ENCODE data around the gene CYS1.
A peak's percentile ranks its signal among the peaks of the same experiment; 100 is the strongest.

CYS1 gene

GRCh38 chr2:10071176-10071575, 9.0 kb downstream of the CYS1 start:
- DNase-seq, result no peak

- no peak for DNase-seq
Measured at GRCh38 chr2:10067881-10068280, 12.3 kb downstream of the CYS1 start.

DNA sequence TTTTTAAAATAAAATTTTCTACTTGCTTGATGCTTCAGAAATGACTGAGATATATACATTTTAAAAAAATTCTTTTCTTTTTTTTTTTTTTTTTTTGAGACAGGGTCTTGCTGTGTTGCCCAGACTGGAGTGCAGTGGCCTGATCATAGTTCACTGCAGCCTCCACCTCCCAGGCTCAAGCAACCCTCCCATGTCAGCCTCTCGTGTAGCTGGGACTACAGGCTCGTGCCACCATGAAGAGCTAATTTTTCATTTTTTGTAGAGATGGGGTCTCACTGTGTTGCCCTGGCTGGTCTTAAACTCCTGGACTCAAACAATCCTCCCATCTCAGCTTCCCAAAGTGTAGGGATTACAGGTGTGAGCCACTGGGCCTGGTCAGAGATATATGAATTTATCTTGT, 12.9 kb downstream of the CYS1 start:
- no peak for DNase-seq

- no peak for DNase-seq
Measured at GRCh38 chr2:10065773-10066055, 14.5 kb downstream of the CYS1 start.

- peak; percentile 41 for DNase-seq
Measured at GRCh38 chr2:10064932-10065772, 15.1 kb downstream of the CYS1 start.

- no peak for DNase-seq
Measured at GRCh38 chr2:10063566-10063965, 16.6 kb downstream of the CYS1 start.

GRCh38 chr2:10062931-10063365, 17.3 kb downstream of the CYS1 start:
- DNase-seq, result no peak

- no peak for DNase-seq
Measured at GRCh38 chr2:10061221-10061925, 18.8 kb downstream of the CYS1 start.

DNA sequence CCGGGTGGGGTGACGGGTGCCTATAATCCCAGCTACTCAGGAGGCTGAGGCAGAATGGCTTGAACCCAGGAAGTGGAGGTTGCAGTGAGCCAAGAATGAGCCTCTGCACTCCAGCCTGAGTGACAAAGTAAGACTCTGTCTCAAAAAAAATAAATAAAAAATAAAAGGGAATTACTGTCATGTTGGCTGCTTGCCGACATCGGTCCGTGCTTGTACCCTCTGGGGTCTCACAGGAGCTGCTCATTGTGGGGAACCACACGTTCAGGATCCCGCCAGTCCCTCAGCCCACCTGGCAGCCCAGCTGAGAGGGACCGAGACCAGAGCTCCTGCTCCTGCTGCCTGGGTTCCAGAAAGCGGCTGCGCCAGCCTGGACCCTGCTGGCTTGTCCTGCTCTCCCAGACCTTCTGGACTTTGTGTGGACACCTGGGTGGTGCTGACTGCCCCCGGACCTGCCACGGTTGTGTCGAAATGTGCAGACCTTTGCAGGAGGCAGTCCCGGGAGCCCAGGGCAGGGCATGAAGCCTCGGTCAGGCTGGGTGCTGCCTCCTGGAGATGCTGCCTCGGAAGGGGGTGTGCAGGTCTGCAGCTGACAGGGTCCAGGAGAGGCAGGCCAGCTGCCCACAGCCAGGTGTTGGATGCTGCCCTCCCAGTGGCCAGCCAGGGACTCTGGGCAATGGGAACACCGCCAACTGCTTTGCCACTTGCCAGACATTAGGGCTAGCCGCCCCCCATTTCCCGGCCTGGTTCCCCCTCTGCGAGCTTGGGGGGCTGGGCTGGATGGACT, 20.5 kb downstream of the CYS1 start:
- DNase-seq, result no peak

- no peak for DNase-seq
Measured at GRCh38 chr2:10059016-10059351, 21.2 kb downstream of the CYS1 start.

GRCh38 chr2:10058251-10059015, 21.8 kb downstream of the CYS1 start:
- DNase-seq, result no peak

GRCh38 chr2:10057231-10058107, 22.7 kb downstream of the CYS1 start:
- DNase-seq, result no peak

- DNase-seq, result no peak
Measured at GRCh38 chr2:10056439-10056838, 23.8 kb downstream of the CYS1 start.

DNA sequence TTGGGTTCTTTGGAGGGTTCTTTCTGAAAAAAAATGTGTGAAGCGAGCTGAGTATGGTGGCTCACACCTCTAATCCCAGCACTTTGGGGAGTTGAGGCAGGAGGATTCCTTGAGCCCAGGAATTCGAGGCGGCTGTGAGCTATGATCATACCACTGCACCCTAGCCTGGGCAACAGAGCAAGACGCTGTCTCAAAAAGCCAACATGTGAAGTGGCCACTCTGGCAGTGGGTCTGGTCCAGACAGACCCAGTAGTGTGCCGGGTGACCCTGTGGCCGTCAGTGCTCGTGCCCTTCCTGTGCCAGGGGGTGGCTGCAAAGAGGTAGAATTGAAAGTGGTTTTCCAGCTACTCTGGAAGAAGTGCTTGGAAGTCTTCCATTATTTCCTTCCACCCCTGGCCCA, 25.2 kb downstream of the CYS1 start:
- no peak for DNase-seq

DNA sequence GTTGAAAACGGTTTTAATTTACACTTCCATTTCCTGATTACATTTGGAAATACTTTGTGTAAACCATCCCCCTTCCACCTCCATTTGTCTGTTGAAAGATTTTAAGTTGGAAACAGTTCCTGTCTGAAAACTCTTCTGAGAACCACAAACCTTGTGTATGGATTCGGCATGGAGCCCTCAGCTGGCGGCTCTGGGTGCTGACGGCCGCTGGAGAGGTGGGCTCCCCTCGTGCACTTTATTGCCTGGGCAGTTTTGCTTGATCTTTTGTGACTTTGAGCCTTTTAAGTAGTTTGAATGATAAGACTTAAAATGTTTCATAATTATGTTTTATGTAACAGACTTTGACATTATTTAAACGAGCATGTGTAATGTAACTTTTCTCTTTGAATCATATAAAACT, 25.8 kb downstream of the CYS1 start:
- no peak for DNase-seq

- no peak for DNase-seq
Measured at GRCh38 chr2:10053351-10053750, 26.9 kb downstream of the CYS1 start.

GRCh38 chr2:10052216-10052615, 28.0 kb downstream of the CYS1 start:
- no peak for DNase-seq

GRCh38 chr2:10048501-10049171, 31.6 kb downstream of the CYS1 start:
- peak; percentile 2 for DNase-seq

GRCh38 chr2:10047616-10048500, 32.4 kb downstream of the CYS1 start:
- DNase-seq, result no peak

DNA sequence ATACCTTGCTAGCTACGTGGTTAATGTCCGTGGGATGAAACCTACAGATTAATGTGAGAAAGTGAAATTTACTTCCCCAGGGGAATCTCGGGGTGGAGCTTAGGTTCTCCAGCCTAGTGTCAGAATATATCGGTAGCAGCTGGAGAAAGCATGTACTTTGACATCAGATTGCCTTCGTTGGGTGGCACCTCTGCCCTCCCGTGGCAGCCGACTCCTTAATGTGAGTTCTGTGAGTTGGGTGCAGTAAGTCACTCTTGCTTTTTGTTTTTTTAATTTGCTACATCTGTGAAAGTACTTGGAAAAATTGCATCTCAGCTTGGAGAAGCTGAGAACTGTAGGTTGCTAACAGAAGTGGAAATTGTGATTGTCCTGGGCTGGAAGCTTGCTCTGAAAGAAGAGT, 33.3 kb downstream of the CYS1 start:
- no peak for DNase-seq

Measured in GF-D8 (cell line).